HG03571 (cell line): ENCODE data around the gene CCDC9.
"Not testable (repeated sequence)": the region's sequence is repeated elsewhere in the genome, so short reads cannot be mapped to it uniquely, and the experiment has no call there.

Source experiments
- ATAC-seq: cut with Tn5 transposase; IDR thresholded peaks from one replicate; pipeline ENCODE4 v1.9.1; 2021; ENCODE audit not compliant: unreplicated experiment

The CCDC9 gene

GRCh38 chr19:47283405-47284059 is 27.2 kb downstream of the CCDC9 start:
- no peak for ATAC-seq

GRCh38 chr19:47284324-47284899 is 28.1 kb downstream of the CCDC9 start:
- no peak for ATAC-seq

GRCh38 chr19:47296036-47296435 is 39.7 kb downstream of the CCDC9 start:
- ATAC-seq, result peak; percentile 57

- ATAC-seq, result not testable (repeated sequence)
Measured at GRCh38 chr19:47300867-47301266, 44.5 kb downstream of the CCDC9 start.

- no peak for ATAC-seq
Measured at GRCh38 chr19:47302249-47302648, 45.9 kb downstream of the CCDC9 start.

GRCh38 chr19:47303966-47304365 is 47.6 kb downstream of the CCDC9 start:
- ATAC-seq, result no peak

- ATAC-seq, result no peak
Measured at GRCh38 chr19:47305309-47305751, 49.0 kb downstream of the CCDC9 start.

- no peak for ATAC-seq
Measured at GRCh38 chr19:47306303-47306702, 50.0 kb downstream of the CCDC9 start.

- ATAC-seq, result no peak
Measured at GRCh38 chr19:47309038-47309437, 52.7 kb downstream of the CCDC9 start.

- no peak for ATAC-seq
Measured at GRCh38 chr19:47309608-47310007, 53.3 kb downstream of the CCDC9 start, which contains the start of gene C5AR1. C5AR1 (plus strand) TSS chr19:47309861; CDS start chr19:47309896, 35 bp downstream.

- no peak for ATAC-seq
Measured at GRCh38 chr19:47310323-47310722, 54.0 kb downstream of the CCDC9 start.

GRCh38 chr19:47310819-47311218 is 54.5 kb downstream of the CCDC9 start:
- no peak for ATAC-seq

GRCh38 chr19:47312366-47313006 is 56.2 kb downstream of the CCDC9 start:
- no peak for ATAC-seq

GRCh38 chr19:47313754-47314295 is 57.5 kb downstream of the CCDC9 start:
- ATAC-seq, result no peak

GRCh38 chr19:47315125-47315821 is 58.9 kb downstream of the CCDC9 start:
- ATAC-seq, result no peak

GRCh38 chr19:47316513-47316912 is 60.2 kb downstream of the CCDC9 start:
- ATAC-seq, result no peak

GRCh38 chr19:47319923-47320871 is 63.9 kb downstream of the CCDC9 start:
- no peak for ATAC-seq
